ENCODE measurements around the gene TMEM184A. TPM values are rescaled to one million over a fixed set of nuclear protein-coding genes. Genes with fewer than 3 reads are reported as not detected.

TMEM184A gene
- total and polyA plus RNA-seq, 2 of the 4 experiments (the other 2 are of a cell fraction): 0.36 to 1.9 TPM

GRCh38 chr7:1539181-1539881 lies 16.7 kb downstream of the TMEM184A start:
- Histone ChIP-seq H4K8ac (ENCODE audit: low read depth in 2 of 2, low read length in 2 of 2) (peak overlapping the region; percentile 78 to 88; a peak in 2 of 4 replicates), H3K9ac (ENCODE audit: low read depth, low read length) (peak overlapping the region; percentile 70), H2BK20ac (ENCODE audit: low read depth, low read length) (peak overlapping the region; percentile 25), H3K9me3 (ENCODE audit: control insufficient read depth, insufficient read depth, low read length) (no peaks in the 10 kb centered on the region), H3K79me1 (ENCODE audit: low read depth in 1 of 2, low read length in 2 of 2) (peaks cover 0 to 59% of the 10 kb centered on the region in 2 experiments; a peak in 3 of 4 replicates), H2AK9ac (replicated peaks; ENCODE audit: low read depth, low read length, poor library complexity) (peak overlapping the region; percentile 100), H2AFZ (replicated peaks; ENCODE audit: low read length, poor library complexity) (peak overlapping the region; percentile 32), H3K14ac (replicated peaks; ENCODE audit: low read depth, low read length) (peak overlapping the region; percentile 79; the same call in 1 of the 2 replicates), H3K56ac (ENCODE audit: extremely low read depth, insufficient read depth, low read length) (no peak overlapping the region), H3K4me2 (ENCODE audit: low read depth, low read length) (peak overlapping the region; percentile 80), H3K36me3 (ENCODE audit: control insufficient read depth, insufficient read depth, low read length) (peaks cover 42% of the 10 kb centered on the region), H3K23ac (ENCODE audit: low read depth, low read length) (peak overlapping the region; percentile 84; the same call in 1 of the 2 replicates), H3K18ac (ENCODE audit: low read depth, low read length) (no peak overlapping the region), H3K27ac (ENCODE audit: insufficient read depth, low read length) (peak overlapping the region; percentile 91), H3K9me1 (ENCODE audit: insufficient read depth, low read length) (peaks cover 8% of the 10 kb centered on the region), H2AK5ac (ENCODE audit: low read depth, low read length) (peak overlapping the region; percentile 82; the same call in 1 of the 2 replicates), H2BK15ac (ENCODE audit: low read depth, low read length) (no peak overlapping the region), H3K4me1 (ENCODE audit: control insufficient read depth, insufficient read depth, low read length) (peaks cover 20% of the 10 kb centered on the region), H2BK120ac (ENCODE audit: low read depth, low read length) (peak overlapping the region; percentile 87), H4K5ac (ENCODE audit: low read depth, low read length) (no peak overlapping the region; the same call in 1 of the 2 replicates), H3K4ac (ENCODE audit: low read depth, low read length) (peak overlapping the region; percentile 95), H4K91ac (ENCODE audit: insufficient read depth, low read depth, low read length) (peak overlapping the region; percentile 94), H3K4me3 (ENCODE audit: insufficient read depth, low read depth, low read length) (peak overlapping the region; percentile 34; the same call in 1 of the 2 replicates), H4K20me1 (ENCODE audit: insufficient read depth, low read length) (peaks cover 29% of the 10 kb centered on the region), H3K27me3 (ENCODE audit: control insufficient read depth, insufficient read depth, low read length) (no peaks in the 10 kb centered on the region), H2BK5ac (ENCODE audit: low read depth, low read length, poor library complexity, severe bottlenecking) (peak overlapping the region; percentile 97)
- TF ChIP-seq NFE2L2 (IDR thresholded peaks at IDR 0.05; ENCODE audit: low read depth, low read length): no peak
- TF ChIP-seq CTCF (conservative IDR thresholded peaks at IDR 0.05; ENCODE audit: low read depth, low read length): no peak
- 0 out of 2 replicates have a peak, but pooled peaks have one; percentile 13 for TF ChIP-seq POLR2A (IDR thresholded peaks at IDR 0.05; ENCODE audit: low read depth, low read length)
- POLR2A ChIA-PET (ENCODE audit: unreplicated experiment): no interaction called here
- dilution Hi-C loops (cut with HindIII; ENCODE audit: low sequenced_read_pairs, unreplicated experiment) (no loop called here), in situ Hi-C loops (cut with MboI; ENCODE audit: low sequenced_read_pairs) (no loop called here), intact Hi-C loops (cut with micrococcal nuclease) (loop anchor here (5.0 kb wide), 1 partner anchor 37 kb away; the partner anchor contains the start of gene INTS1)
- DNase-seq (peak; percentile 46), ATAC-seq (ENCODE audit: low read depth) (no peak)
- no TSS peak for BruUV-seq (replicated peaks)
- CTCF ChIA-PET: interaction anchor here (0.5 kb wide), 1 partner anchor 920 kb away, joined by 5 read pairs; no protein-coding TSS in a partner anchor
- 80% methylated on average over 25 of the region's 36 CpGs; no CpG with 5 or more reads in 1 of the 2 experiments for WGBS, 2 experiments (ENCODE audit: extremely low coverage in 2 of 2, insufficient read length in 1 of 2)
